GM12874 (cell line): ENCODE measurements around the gene RPH3AL.

Experiments
- CTCF ChIP-seq: IDR thresholded peaks from 2 replicates; pipeline ENCODE4 v1.5.1; 2011; ENCODE audit warnings: low read depth, mild to moderate bottlenecking, control low read depth, low read length, moderate library complexity; ENCODE audit not compliant: insufficient read depth

Gene RPH3AL

GRCh38 chr17:320809-321385 is 31.7 kb downstream of the RPH3AL start:
- no peak for TF ChIP-seq CTCF

GRCh38 chr17:320139-320538 is 32.5 kb downstream of the RPH3AL start:
- no peak for TF ChIP-seq CTCF

- TF ChIP-seq CTCF, result no peak
These were observed 33.3 kb downstream of the RPH3AL start for GRCh38 chr17:319266-319665.

- TF ChIP-seq CTCF, result no peak
These were observed 38.5 kb downstream of the RPH3AL start for GRCh38 chr17:313911-314613.

GRCh38 chr17:313231-313630 is 39.4 kb downstream of the RPH3AL start:
- TF ChIP-seq CTCF, result no peak

- no peak for TF ChIP-seq CTCF
These were observed 40.0 kb downstream of the RPH3AL start for GRCh38 chr17:312476-313148.

GRCh38 chr17:311119-311782 is 41.4 kb downstream of the RPH3AL start:
- no peak for TF ChIP-seq CTCF
